ENCODE data around the gene AHNAK. TPM values are rescaled to one million over a fixed set of nuclear protein-coding genes. Genes with fewer than 3 reads are reported as not detected.
A peak's percentile ranks its signal among the peaks of the same experiment; 100 is the strongest.

The AHNAK gene
- polyA plus RNA-seq, 2 of the 4 experiments (the other 2 are of a cell fraction) = 43.3 to 82.0 TPM

GRCh38 chr11:62395885-62396551 lies 150.6 kb downstream of the AHNAK start:
- DNase-seq (ENCODE audit: low read depth in 1 of 2, low spot score in 1 of 2) (no peak), FAIRE-seq (no peak), ATAC-seq (no peak)
- H3K9me3 ChIP-seq = no peaks in the 10 kb centered on the region
- ChIA-PET POLR2A (interaction anchor here (1.0 to 1.8 kb wide), 2 partner anchors 178 to 196 kb away, joined by 3 to 12 read pairs; partner anchors contain the start of genes EEF1G and TUT1), CTCF (interaction anchor here (0.8 to 8.3 kb wide), 35 partner anchors 7 to 298 kb away, joined by 3 to 201 read pairs (median 9); partner anchors contain the start of genes AHNAK, ASRGL1, EEF1G and TUT1)
- peaks cover 40% of the 10 kb centered on the region for H3K4me1 ChIP-seq
- no peak overlapping the region for H3K4me3 ChIP-seq
- TF ChIP-seq SMC3 (IDR thresholded peaks at IDR 0.05) = no peak
- TF ChIP-seq PHF8 (IDR thresholded peaks at IDR 0.05; ENCODE audit: borderline replicate concordance, low read depth) = no peak
- TF ChIP-seq NFE2L2 (conservative IDR thresholded peaks at IDR 0.05; ENCODE audit: low read length) = no peak
- no peak for TF ChIP-seq RARB (CRISPR knock-in tag; IDR thresholded peaks at IDR 0.05)
- no peak for TF ChIP-seq FOSL2 (IDR thresholded peaks at IDR 0.05)
- no peak for TF ChIP-seq FOSL2 (CRISPR knock-in tag; IDR thresholded peaks at IDR 0.05)
- TF ChIP-seq GATA3 (IDR thresholded peaks at IDR 0.05; ENCODE audit: borderline replicate concordance) = no peak
- TF ChIP-seq TFCP2L1 (CRISPR knock-in tag; IDR thresholded peaks at IDR 0.05) = no peak
- no peak for TF ChIP-seq HEYL (CRISPR knock-in tag; IDR thresholded peaks at IDR 0.05)
- TF ChIP-seq RAD21 (conservative IDR thresholded peaks at IDR 0.05 in 1 of 2, IDR thresholded peaks at IDR 0.05 in 1 of 2) = no peak
- TF ChIP-seq, protein P1, sequence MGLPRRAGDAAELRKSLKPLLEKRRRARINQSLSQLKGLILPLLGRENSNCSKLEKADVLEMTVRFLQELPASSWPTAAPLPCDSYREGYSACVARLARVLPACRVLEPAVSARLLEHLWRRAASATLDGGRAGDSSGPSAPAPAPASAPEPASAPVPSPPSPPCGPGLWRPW (IDR thresholded peaks at IDR 0.05) = no peak
- no peak for TF ChIP-seq MYC (IDR thresholded peaks at IDR 0.05; ENCODE audit: borderline replicate concordance, low read length)
- TF ChIP-seq, protein P2, sequence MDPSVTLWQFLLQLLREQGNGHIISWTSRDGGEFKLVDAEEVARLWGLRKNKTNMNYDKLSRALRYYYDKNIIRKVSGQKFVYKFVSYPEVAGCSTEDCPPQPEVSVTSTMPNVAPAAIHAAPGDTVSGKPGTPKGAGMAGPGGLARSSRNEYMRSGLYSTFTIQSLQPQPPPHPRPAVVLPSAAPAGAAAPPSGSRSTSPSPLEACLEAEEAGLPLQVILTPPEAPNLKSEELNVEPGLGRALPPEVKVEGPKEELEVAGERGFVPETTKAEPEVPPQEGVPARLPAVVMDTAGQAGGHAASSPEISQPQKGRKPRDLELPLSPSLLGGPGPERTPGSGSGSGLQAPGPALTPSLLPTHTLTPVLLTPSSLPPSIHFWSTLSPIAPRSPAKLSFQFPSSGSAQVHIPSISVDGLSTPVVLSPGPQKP (IDR thresholded peaks at IDR 0.05; ENCODE audit: low read depth, low read length) = no peak
- TF ChIP-seq SREBF2 (IDR thresholded peaks at IDR 0.05) = no peak
- no peak for TF ChIP-seq ESRRA (IDR thresholded peaks at IDR 0.05; ENCODE audit: borderline replicate concordance, low read length)
- TF ChIP-seq HMGXB4 (CRISPR knock-in tag; IDR thresholded peaks at IDR 0.05; ENCODE audit: borderline replicate concordance) = no peak
- H3K27ac ChIP-seq = peak overlapping the region in 1 of 2 experiments; percentile 34; a peak in 2 of 6 replicates
- no peak overlapping the region for H3K4me2 ChIP-seq
- 86% methylated on average over 10 of the region's 10 CpGs for WGBS (ENCODE audit: missing lambda C conversion rate)

DNA sequence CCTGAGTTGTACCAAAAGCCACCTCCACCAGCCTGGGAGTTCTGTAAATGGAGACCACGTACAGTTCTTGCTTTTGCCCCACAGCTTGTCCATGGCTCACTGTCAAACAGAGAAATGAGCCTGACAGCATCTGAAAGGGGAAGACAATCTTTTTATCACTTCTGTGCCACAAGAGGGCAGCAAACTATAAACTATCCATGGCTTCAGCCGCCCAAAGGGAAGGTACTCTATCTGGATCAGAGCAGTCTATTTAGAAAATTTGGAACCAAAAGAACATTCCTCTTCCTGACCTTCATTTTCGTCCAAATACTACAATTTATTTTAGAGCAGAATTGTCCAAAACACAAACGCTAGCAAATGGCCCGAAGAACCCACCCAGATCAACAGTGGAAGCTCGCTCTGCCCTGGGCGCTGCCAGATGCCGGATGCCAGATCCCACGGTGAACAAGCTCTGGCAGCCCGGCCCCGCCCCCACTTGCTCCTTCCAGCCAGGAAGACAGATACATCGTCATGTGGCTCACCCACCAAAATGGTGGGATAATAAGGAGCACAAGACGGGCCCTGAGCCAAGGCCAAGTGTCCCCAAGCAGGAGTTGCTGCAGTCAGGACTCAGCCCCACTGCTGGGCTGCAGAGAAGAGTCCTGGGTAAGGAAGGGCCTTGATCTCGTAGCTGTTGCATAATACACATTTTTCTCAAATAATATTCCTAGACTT lies 151.6 kb downstream of the AHNAK start:
- H3K9me3 ChIP-seq = no peaks in the 10 kb centered on the region
- H3K4me3 ChIP-seq = peak overlapping the region; percentile 8; the same call in 1 of the 3 replicates
- ChIA-PET CTCF (interaction anchor here (0.6 to 8.3 kb wide), 73 partner anchors 8 to 598 kb away, joined by 3 to 201 read pairs (median 5); partner anchors contain the start of genes AHNAK, ASRGL1, EEF1G and INTS5), POLR2A (interaction anchor here (0.6 to 1.8 kb wide), 8 partner anchors 148 to 332 kb away, joined by 3 to 12 read pairs (median 5); partner anchors contain the start of genes AHNAK, C11orf98, CSKMT and HNRNPUL2)
- DNase-seq (ENCODE audit: low read depth in 1 of 2, low spot score in 1 of 2) = peak; percentile 83 to 93
- FAIRE-seq = peak; percentile 84
- ATAC-seq = peak; percentile 82 to 84
- 11% methylated on average over 14 of the region's 14 CpGs for WGBS (ENCODE audit: missing lambda C conversion rate)
- H3K4me1 ChIP-seq = peaks cover 37% of the 10 kb centered on the region
- H3K27ac ChIP-seq = peak overlapping the region; percentile 65 to 76
- H3K4me2 ChIP-seq = peak overlapping the region; percentile 66
- no peak for TF ChIP-seq HOXB5 (CRISPR knock-in tag; IDR thresholded peaks at IDR 0.05)
- no peak for TF ChIP-seq CHD4 (IDR thresholded peaks at IDR 0.05; ENCODE audit: borderline replicate concordance)
- TF ChIP-seq MAZ (IDR thresholded peaks at IDR 0.05; ENCODE audit: borderline replicate concordance, low read depth, low read length) = no peak
- TF ChIP-seq PBX3 (IDR thresholded peaks at IDR 0.05) = no peak
- no peak for TF ChIP-seq ESRRA (IDR thresholded peaks at IDR 0.05; ENCODE audit: borderline replicate concordance, low read length)
- no peak for TF ChIP-seq E2F6 (IDR thresholded peaks at IDR 0.05; ENCODE audit: borderline replicate concordance, low read depth)
- no peak for TF ChIP-seq HEYL (CRISPR knock-in tag; IDR thresholded peaks at IDR 0.05)
- TF ChIP-seq, protein P3, sequence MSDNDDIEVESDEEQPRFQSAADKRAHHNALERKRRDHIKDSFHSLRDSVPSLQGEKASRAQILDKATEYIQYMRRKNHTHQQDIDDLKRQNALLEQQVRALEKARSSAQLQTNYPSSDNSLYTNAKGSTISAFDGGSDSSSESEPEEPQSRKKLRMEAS (IDR thresholded peaks at IDR 0.05) = no peak
- no peak for TF ChIP-seq HOXB13 (CRISPR knock-in tag; IDR thresholded peaks at IDR 0.05; ENCODE audit: low read depth)
- TF ChIP-seq RAD21 (conservative IDR thresholded peaks at IDR 0.05 in 1 of 2, IDR thresholded peaks at IDR 0.05 in 1 of 2) = peak; percentile 93
- no peak for TF ChIP-seq FOSB (CRISPR knock-in tag; IDR thresholded peaks at IDR 0.05)
- no peak for TF ChIP-seq RCOR1 (IDR thresholded peaks at IDR 0.05; ENCODE audit: low read depth, low read length)
- TF ChIP-seq TP53 (CRISPR knock-in tag; IDR thresholded peaks at IDR 0.05) = no peak
- TF ChIP-seq ATOH8 (CRISPR knock-in tag; IDR thresholded peaks at IDR 0.05; ENCODE audit: low read depth) = no peak
- no peak for TF ChIP-seq NPAS2 (CRISPR knock-in tag; IDR thresholded peaks at IDR 0.05; ENCODE audit: borderline replicate concordance)
- TF ChIP-seq ZC3H11A (IDR thresholded peaks at IDR 0.05) = no peak

Measured in A549 (cell line).